NCI-H128 (cell line): ENCODE measurements around the gene SLC26A4.
"Not testable (repeated sequence)": the region's sequence is repeated elsewhere in the genome, so short reads cannot be mapped to it uniquely, and the experiment has no call there.

Experiments used
- DNase-seq: peaks from one replicate; lab custom pipeline; 2025; ENCODE audit not compliant: unreplicated experiment; lab: John Stamatoyannopoulos, UW

The SLC26A4 gene

DNA sequence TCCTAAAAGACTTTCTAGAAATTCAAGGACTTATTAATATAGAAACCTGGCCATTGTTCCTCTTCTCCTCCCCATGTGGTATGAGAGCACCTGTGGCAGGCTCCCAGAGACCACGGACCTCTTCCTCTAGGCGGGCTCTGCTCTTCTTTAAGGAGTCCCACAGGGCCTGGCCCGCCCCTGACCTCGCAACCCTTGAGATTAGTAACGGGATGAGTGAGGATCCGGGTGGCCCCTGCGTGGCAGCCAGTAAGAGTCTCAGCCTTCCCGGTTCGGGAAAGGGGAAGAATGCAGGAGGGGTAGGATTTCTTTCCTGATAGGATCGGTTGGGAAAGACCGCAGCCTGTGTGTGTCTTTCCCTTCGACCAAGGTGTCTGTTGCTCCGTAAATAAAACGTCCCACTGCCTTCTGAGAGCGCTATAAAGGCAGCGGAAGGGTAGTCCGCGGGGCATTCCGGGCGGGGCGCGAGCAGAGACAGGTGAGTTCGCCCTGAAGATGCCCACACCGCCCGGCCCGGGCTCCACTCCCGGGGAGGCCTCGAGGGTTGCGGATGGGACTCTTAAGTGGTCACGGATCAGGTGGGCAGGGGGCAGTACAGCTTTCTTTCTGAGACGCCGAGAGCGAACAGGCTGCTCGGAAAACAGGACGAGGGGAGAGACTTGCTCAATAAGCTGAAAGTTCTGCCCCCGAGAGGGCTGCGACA lies at the start of gene SLC26A4:
Gene SLC26A4, plus strand, starts transcription at position 448 of the 700 bp plus-strand sequence. CDS start 814 bp downstream, outside the sequence.
- no peak for DNase-seq

DNA sequence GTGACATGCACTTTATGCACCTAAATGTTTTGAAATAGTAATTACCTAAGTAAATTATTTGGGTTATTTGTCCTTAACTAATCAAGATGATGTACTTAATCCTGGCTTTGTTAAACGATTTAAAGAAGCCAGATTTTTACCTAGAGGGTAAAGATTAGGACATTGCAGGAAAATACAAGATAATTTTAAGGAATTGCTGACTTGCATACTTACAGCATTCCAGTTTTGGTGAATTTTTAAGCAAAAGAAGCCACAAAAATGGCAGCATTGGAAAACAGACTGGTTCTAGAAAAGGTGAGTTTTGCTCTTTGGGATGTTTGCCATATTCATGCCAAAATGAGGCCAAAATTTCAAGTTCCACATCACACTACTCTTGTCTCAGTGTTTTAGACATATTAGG lies 47.2 kb upstream of the SLC26A4 start:
- no peak for DNase-seq

DNA sequence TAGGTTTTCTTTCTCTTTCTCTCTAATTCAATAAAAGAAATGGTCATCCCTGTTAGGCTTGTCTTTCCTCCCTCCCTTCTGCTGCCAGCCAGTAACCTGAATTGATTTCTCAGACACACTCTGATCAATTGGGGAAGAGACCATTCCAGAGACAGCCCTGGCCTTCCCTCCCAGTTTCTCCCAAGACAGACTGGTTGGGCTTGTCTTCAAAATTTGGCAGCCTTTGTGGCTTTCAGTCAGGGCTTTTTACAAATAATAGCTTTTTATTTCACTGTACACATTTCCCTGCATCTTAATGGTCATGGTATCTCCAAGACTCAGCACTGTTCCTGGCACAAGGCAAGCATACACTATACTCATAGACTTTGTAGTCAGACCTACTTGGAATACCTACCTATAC lies 46.7 kb upstream of the SLC26A4 start:
- DNase-seq = no peak

DNA sequence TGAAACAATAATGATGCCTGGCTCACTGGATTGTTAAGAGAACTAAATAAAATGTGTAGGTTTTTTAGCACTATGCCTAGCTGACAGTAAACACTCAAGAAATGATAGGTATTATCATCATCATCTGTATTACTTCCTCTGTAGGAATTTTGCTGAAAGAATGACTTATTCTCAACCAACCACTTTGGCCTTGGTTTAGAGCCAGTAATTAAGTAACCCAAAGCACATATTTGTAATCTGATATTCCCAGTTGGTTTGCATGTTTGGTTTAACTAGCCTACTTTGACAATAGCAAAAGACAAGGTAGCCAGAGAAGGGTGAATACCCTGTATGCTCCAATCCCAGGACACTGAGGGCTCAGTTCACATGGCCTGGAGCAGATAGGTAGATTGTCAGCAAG lies 46.2 kb upstream of the SLC26A4 start:
- DNase-seq = no peak

DNA sequence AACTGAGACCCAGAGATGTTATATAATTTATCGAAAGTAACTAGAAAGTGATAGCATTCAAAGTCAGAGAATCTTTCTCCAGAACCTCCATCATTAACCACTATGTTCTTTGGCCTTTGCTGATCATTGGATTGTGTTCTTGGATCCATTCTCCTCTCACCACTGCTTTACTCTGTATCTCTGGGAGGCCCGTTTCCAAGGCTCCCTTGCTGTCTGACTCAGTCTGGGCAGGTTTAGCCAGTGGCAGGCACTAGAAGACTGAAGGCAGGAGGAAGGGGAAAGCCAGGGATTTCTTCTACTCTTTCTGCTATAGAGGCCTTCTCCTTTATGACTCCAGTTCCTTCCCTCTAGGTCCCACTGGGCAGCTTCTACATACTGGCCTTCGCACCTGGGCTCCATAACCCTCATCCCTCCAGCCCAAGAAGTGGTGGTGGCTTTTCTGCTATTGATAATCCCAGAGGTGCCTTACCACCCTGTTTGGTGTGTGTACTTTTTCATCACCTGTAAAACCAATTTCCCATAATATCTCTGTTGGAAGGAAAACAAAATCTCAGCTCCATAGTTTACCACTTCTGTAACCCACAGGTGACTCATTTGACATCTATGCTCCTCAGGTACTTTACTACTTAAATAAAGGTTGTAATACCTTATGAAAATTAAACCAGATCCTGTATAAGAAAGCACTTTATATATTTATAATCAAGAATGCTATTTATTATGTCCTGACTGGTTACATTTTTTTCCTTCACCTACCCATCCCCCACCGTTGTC lies 44.5 kb upstream of the SLC26A4 start:
- no peak for DNase-seq

DNA sequence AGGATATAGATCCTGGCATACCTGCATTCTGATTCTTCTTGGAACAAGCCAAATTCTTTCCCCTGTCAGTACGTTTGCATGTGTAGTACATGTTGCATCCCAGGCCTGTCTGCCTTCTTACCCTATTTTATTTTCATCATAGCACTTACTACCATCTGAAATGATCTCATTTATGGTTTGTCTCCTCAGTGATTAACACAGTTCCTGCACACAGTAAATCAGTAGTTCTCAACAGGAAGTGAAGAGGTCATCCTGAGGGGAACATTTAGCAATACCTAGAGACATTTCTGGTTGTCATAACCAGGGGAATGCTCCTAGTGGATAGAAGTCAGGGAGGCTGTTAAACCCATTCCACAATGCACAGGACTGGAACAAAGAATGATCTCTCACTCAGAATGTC lies 38.2 kb upstream of the SLC26A4 start:
- DNase-seq = no peak

DNA sequence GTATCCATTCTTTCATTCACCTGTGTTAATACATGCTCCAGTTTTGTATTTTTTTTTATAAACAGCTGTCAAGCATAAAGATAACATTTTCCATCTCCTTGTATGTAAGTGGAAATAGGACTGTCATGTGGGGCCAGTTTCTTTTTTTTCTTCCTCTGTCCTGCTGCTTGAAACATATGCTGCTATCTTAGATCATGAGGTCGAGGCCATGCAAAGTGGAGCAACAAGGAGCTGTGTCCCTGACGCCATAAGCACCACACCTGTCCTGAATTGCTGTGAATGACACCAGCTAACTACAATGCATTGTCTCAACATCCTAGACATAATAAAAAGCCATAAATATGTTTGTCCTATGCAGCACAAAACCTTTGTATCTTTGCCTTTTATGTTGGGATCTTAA lies 37.7 kb upstream of the SLC26A4 start:
- DNase-seq = no peak

DNA sequence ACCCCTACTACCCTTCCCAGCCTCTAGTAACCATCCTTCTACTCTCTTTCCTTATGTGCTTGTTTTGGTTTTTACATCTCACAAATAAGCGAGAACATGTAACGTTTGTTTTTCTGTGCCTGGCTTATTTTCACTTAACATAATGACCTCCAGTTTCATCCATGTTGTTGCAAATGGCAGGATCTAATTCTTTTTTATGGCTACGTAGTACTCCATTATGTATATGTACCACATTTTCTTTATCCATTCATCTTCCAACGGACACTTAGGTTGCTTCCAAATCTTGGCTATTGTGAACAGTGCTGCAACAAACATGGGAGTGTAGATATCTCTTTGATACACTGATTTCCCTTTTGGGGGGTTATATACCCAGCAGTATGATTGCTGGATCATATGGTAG lies 33.6 kb upstream of the SLC26A4 start:
- no peak for DNase-seq

DNA sequence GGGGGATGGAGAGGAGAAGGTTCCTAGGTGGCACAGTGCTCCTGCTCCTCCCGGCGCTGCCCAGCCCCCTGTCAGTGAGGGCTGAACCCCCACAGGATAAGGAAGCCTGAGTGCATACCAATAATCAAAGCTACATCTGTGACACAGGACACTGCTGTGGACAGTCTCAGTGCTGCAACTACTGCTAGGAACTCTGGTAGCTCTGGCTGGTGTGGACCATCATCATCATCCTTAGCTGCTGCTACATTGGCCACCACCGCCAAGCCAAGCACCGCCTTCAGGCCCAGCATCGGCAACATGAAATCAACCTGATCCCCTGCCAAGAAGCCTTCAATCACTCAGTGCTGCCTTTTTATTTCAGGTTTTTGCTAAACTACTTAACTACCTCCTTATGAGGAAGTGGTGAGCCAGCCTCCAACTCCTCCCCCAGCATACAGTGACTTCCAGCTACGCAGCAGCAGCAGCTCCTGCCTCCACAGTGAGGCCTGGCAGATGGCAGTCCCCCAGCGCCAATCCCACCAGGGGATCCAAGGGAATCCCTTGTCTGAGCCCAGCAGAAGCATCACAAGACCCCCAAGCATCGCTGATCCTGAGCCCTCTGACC lies 32.1 kb upstream of the SLC26A4 start:
- no peak for DNase-seq

DNA sequence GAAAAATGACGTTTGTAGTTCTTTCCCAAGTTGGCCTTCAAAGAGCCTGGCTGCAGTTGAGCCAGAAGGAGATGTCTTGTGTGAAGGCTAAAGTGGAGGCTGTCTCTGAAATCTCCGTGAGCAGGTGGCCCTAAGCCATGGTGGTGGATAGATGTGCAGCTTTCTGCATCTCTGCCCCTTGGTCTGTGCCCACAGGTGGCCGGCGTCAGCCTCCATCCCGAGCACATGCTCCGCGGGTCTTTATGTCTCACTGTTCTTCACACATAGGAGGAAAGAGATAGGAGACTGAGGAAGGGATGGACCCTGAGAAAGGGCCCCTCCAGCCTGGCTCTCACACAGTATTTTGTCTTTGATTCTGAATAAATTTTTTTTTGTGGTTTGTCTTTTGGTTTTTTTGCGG lies 30.3 kb upstream of the SLC26A4 start:
- DNase-seq = no peak

DNA sequence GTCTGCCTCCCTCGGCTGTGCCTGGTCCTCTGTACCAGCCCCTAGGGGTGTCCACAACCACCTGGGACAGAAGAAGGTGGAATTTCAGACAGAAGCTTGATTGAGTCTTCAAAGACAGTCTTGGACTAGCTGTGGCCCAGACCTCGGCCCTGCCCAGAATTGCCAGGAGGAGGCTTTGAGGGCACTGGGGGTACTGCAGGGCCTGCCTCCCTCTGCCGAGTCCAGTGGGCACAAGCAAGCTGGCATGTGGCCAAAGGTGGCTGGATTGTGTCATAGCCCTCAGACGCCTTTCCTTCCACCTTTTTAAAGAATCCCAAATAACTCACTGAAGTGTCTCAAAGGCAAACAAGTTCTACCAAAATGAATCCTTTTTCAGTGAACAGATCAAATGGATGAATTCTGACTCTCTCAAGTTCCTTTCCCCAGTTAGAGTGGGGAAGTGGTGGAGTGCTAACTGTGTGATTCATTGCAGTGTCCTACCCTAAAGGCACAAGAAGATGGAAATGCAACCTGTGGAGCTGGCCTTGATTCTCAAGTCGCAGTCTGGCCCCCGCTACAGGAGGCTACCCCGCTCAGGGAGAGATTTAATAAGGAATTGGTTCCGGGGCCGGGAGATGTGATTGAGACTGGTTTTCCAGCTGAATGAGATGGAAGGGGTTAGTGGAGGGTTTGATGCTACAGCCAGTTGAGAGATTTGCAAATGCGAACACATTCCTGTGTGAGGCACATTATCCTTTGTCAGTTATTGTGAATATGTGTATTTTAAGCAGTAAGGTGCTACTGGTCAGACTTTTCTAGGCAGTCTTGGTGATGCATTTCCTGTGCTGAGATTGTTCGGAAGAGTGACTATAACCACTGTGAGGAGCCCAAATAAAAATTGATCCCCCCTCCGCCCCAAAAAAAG lies 28.8 kb upstream of the SLC26A4 start:
- DNase-seq = no peak

DNA sequence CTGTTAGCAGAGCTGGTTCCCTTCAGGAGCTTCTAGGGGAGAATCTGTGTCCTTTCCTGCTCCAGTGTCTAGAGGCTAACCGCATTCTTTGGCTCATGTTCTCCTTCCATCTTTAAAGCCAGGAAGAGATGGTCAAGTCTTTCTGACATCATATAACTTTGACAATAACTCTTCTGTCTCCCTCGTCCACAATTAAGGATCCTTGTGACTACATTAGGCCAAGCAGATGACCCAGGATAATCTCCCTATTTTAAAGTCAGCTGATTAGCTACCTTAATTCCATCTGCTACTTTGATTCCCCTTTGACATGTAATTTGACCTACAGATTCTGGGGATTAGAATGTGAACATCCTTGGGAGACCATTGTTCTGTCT lies 28.1 kb upstream of the SLC26A4 start:
- DNase-seq = no peak

DNA sequence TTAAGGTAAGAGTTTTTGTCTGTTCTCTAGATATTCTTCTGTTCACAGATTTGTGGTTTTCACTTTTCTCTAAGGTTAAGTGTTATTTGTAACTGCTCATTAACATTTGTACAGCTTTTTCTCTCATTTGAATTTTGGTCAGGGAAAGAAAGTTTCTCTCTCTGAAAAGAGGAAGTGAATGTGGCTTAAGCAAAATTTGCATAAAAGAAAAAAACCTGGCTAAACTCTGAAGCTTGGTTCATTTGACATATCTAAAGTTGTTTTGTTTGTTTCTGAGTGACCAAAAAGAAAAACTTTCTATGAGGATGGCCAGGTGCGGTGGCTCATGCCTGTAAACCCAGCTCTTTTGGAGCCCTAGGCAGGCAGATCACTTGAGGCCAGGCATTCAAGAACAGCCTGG lies 22.0 kb upstream of the SLC26A4 start:
- no peak for DNase-seq

DNA sequence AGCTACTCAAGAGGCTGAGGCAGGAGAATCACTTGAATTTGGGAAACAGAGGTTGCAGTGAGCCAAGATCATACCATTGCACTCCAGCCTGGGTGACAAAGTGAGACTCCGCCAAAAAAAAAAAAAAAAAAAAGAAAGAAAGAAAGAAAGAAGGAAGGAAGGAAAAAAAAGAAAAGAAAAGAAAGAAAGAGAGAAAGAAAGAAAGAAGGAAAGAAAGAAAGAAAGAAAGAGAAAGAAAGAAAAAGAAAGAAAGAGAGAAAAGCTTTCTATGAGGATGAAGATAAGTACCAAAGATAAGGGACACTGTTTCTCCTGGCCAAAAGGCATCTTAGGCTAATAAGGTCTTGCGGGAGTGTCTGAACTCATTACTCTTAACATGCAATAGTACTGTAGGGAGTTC lies 21.6 kb upstream of the SLC26A4 start:
- not testable (repeated sequence) for DNase-seq

DNA sequence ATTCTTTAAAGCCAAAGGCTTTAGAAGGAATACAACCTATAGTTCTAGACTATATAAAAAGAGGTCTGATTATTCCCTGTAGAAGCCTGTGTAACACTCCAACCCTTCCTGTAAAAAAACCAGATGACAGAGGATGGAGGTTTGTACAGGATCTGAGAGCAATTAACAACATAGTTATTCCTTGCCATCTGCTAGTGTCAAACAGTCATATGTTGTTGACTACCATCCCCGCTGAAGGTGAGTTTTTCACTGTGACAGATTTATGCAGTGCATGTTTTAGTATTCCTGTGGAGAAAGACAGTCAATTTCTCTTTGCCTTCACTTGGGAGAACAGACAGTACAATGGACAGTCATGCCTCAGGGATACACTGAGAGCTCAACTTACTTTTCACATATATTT lies 19.0 kb upstream of the SLC26A4 start:
- DNase-seq = no peak

DNA sequence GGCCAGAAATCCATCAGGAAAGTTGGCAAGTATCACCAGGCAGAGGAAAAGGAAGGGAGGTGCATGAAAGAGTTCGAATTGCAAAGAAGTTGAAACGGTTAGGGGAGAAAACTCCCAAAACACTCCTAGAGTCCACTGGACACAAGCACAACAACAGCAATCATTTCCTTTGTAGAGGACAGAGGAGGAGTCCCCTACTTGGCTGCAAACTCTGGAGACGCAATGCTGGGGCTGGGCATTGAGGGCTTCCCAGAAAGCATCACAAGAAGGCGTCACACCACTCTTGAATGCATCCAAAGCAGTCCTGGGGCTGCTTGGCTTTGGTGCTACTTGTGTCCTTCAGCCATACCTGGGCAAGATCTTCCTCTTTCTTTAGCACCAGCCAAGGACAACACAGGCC lies 18.1 kb upstream of the SLC26A4 start:
- no peak for DNase-seq

DNA sequence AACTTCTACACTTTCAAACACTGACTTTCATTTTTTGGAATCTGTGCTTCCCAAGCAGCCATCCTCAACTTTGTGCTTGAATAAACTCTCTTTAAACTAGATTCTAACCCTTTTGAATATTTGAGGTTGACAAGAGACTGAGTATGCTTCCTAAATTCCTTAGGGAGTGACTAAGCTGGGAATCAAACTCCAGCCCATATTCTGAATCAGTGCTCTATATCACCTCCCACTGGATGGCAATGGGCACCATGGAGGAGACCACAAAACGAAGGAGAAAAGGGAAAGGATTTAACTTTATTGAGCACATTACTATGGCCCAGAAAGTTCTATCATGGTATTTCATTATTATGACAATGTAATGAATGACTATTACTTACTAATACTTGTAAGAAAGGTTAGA lies 17.2 kb upstream of the SLC26A4 start:
- no peak for DNase-seq

DNA sequence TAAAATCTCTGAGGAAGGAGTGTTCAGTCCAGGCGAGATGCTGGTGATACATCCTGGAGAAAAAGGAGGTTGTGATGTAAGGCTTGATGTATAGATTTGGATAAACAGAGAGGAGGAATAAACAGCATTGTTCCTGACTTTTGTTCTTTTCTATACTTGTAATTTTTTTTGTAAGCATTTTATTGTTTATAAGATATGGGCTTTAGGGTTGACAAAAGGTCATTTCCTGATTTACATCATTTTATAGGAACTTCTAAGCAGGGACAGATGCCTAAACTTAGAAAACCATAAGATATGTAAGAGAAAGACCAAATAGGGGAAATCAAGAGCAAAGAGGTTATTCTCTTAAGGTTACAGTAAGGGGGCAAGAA lies 16.7 kb upstream of the SLC26A4 start:
- no peak for DNase-seq

DNA sequence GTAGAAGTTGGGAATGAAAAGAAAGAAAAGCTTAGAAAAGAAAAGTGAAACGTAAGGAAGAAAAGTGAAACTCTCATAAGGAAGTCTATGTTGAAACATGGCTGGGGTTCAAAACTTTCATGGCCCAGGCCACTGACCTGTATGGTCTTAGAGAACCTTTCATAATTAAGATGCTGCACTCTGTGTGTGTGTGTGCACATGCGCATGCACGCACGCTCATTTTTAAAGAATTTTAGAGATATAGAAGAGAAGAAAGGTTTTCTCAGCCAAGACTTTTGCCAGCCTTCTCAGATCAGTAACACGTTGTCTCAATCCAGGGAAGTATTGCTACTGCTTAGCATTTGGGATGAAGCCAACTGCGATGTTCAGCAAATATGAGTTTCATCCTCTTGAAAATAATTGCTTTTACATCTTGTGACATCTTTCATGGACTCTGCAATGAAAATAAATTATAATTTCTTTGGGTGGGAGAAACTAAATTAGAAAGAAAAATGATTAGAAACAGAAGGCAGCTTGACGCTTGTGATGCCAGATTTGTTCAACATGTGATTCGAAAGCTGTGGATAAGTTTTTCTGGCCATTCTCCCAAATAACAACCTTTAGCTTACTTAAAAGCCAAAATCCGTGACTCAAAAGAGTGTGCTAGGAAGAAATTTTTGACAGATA lies 16.2 kb upstream of the SLC26A4 start:
- no peak for DNase-seq

DNA sequence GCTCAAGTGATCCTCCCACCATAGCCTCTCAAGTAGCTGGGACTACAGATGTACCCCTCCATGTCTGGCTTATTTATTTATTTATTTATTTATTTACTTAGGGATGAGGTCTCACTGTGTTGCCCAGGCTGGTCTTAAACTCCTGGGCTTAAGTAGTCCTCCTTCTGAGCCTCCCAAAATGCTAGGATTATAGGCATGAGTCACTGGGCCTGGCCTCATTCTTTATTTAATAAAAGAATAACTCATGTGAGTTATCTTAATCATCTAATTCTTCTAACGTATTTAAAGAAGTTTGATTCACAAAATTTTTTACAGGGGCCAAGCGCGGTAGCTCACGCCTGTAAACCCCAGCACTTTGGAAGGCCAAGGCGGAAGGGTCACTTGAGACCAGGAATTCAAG lies 8.0 kb upstream of the SLC26A4 start:
- DNase-seq = no peak

DNA sequence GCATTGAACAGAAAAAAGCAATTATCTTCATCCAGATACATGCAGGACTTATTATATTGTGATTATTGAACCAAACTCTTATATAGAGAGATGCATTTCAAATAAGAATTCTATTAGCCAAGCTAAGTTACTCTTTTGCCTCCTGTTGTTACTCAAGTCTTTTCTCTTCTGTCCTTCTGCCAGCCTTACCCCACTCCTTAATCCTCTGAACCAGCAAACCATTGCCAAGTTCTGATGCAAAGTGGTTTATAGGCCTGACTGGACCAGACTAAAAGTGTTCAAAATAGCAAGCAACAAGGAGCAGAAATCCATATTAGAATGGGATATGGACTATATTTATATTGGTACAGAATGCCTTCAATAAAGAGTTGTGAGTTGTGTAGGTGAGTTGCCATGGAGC lies 2.2 kb upstream of the SLC26A4 start:
- DNase-seq = no peak
